Endothelial cell of umbilical vein (primary cell): ENCODE measurements around the gene MYH3.

ENCODE experiments used
- CTCF ChIP-seq, 2 donors: IDR thresholded peaks; 1 replicate in 1 of 2; 2 replicates in 1 of 2; pipeline ENCODE4 v1.5.1; 2011; ENCODE audit warnings: low read length in 2 of 2, mild to moderate bottlenecking in 2 of 2, moderate library complexity in 2 of 2, control low read depth in 1 of 2, inconsistent platforms in 1 of 2, low read depth in 1 of 2; ENCODE audit not compliant: insufficient read depth in 1 of 2; ENCODE audit errors: extremely low read depth in 1 of 2
- EZH2 ChIP-seq: IDR thresholded peaks from 2 replicates; pipeline ENCODE4 v1.6.1; 2012; ENCODE audit warnings: borderline replicate concordance, low read depth, mild to moderate bottlenecking, moderate library complexity, low read length, inconsistent platforms; ENCODE audit not compliant: severe bottlenecking
- FOS ChIP-seq: IDR thresholded peaks from 2 replicates; pipeline ENCODE4 v1.6.1; 2011; ENCODE audit warnings: mild to moderate bottlenecking, low read length, moderate library complexity, borderline replicate concordance; ENCODE audit not compliant: insufficient read depth
- JUN ChIP-seq: IDR thresholded peaks from 2 replicates; pipeline ENCODE4 v1.6.1; 2011; ENCODE audit warnings: borderline replicate concordance, low read depth; ENCODE audit not compliant: insufficient read length, insufficient read depth
- MAX ChIP-seq: IDR thresholded peaks from 2 replicates; pipeline ENCODE4 v1.6.1; 2011; ENCODE audit not compliant: insufficient read depth, insufficient read length
- MYC ChIP-seq: IDR thresholded peaks from one replicate; pipeline ENCODE4 v1.6.1; 2011; ENCODE audit warnings: mild to moderate bottlenecking, low read depth, low read length
- POLR2A ChIP-seq: IDR thresholded peaks from 2 replicates; pipeline ENCODE4 v1.6.1; 2012; ENCODE audit warnings: low read depth, mild to moderate bottlenecking, control low read depth, low read length
- POLR2AphosphoS5 ChIP-seq: IDR thresholded peaks from 2 replicates; pipeline ENCODE4 v1.6.1; 2012; ENCODE audit warnings: low read depth, mild to moderate bottlenecking, control low read depth, low read length, moderate library complexity; ENCODE audit not compliant: insufficient read depth

- no peak for TF ChIP-seq CTCF (IDR thresholded peaks at IDR 0.05; ENCODE audit: extremely low read depth in 1 of 2, insufficient read depth in 1 of 2, low read depth in 1 of 2, low read length in 2 of 2)
- no peak for TF ChIP-seq MAX
- TF ChIP-seq EZH2: no peak
- no peak for TF ChIP-seq JUN
- TF ChIP-seq POLR2AphosphoS5: no peak
- TF ChIP-seq FOS: no peak
- no peak for TF ChIP-seq POLR2A
- TF ChIP-seq MYC: no peak
Measured at GRCh38 chr17:10624969-10625368, 32.1 kb downstream of the MYH3 start.
